Measurements from ENCODE around the gene TPRA1.

DNA sequence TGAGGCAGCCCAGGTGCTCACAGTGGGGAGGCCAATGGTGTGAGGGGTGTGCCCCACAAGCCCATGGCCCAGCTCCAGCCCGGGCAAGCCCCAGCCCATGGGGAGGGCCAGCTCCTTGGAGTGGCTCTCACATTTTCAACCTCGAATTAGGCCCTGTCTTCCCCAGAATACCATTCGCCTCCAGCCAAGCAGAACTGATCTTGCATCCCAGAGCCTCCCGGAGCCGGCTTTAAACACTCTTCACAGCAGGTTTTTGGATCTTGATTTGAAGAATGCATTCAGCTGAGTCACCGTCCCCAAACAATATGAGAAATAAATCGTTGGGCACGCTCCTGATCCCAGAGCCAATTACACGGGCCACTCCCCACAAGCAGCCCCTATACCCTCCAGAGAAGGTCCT lies 23.7 kb downstream of the TPRA1 start:
- TF ChIP-seq POLR2A (IDR thresholded peaks at IDR 0.05; ENCODE audit: low read depth, low read length): no peak
- TF ChIP-seq, protein P1, sequence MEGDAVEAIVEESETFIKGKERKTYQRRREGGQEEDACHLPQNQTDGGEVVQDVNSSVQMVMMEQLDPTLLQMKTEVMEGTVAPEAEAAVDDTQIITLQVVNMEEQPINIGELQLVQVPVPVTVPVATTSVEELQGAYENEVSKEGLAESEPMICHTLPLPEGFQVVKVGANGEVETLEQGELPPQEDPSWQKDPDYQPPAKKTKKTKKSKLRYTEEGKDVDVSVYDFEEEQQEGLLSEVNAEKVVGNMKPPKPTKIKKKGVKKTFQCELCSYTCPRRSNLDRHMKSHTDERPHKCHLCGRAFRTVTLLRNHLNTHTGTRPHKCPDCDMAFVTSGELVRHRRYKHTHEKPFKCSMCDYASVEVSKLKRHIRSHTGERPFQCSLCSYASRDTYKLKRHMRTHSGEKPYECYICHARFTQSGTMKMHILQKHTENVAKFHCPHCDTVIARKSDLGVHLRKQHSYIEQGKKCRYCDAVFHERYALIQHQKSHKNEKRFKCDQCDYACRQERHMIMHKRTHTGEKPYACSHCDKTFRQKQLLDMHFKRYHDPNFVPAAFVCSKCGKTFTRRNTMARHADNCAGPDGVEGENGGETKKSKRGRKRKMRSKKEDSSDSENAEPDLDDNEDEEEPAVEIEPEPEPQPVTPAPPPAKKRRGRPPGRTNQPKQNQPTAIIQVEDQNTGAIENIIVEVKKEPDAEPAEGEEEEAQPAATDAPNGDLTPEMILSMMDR (conservative IDR thresholded peaks at IDR 0.05; ENCODE audit: low read depth, low read length): no peak
- no peak for TF ChIP-seq MXI1 (IDR thresholded peaks at IDR 0.05; ENCODE audit: borderline replicate concordance, low read depth, low read length)
- no peak for TF ChIP-seq SMC3 (IDR thresholded peaks at IDR 0.05; ENCODE audit: low read depth, low read length)
- TF ChIP-seq, protein P2, sequence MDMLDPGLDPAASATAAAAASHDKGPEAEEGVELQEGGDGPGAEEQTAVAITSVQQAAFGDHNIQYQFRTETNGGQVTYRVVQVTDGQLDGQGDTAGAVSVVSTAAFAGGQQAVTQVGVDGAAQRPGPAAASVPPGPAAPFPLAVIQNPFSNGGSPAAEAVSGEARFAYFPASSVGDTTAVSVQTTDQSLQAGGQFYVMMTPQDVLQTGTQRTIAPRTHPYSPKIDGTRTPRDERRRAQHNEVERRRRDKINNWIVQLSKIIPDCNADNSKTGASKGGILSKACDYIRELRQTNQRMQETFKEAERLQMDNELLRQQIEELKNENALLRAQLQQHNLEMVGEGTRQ (IDR thresholded peaks at IDR 0.05; ENCODE audit: low read depth, low read length): no peak
